Stomach (tissue), 9 donors: ENCODE results near the gene PCDH15. TPM values are rescaled to one million over a fixed set of nuclear protein-coding genes. Genes with fewer than 3 reads are reported as not detected.
A peak's percentile ranks its signal among the peaks of the same experiment; 100 is the strongest.

ENCODE experiments used
- DNase-seq, 2 donors: peaks; one replicate each; pipeline versions ENCODE4 v3.0.0 to v3.0.0-alpha.2; 2013 to 2019
- H3K27ac ChIP-seq, 5 donors: fragments of 200-600 bp in 4 of 5; sonication (generic) in 4 of 5; one replicate each; pipeline ENCODE4 v1.5.1; 2013 to 2019; ENCODE audit warnings: mild to moderate bottlenecking in 1 of 5, moderate library complexity in 1 of 5
- H3K27me3 ChIP-seq, 3 donors: fragments of 200-600 bp; sonication (generic); one replicate each; pipeline ENCODE4 v1.5.1; 2017 to 2019; ENCODE audit warnings: mixed run types in 1 of 3
- H3K36me3 ChIP-seq, 4 donors: fragments of 200-600 bp; sonication (generic); 1 replicate in 3 of 4; 2 replicates in 1 of 4; pipeline ENCODE4 v1.5.1; 2016 to 2019
- H3K4me1 ChIP-seq, 4 donors: fragments of 200-600 bp; sonication (generic); one replicate each; pipeline ENCODE4 v1.5.1; 2016 to 2019
- H3K4me3 ChIP-seq, 4 donors: fragments of 200-600 bp; sonication (generic) in 3 of 4; one replicate each; pipeline ENCODE4 v1.5.1; 2016 to 2019; ENCODE audit warnings: mild to moderate bottlenecking in 1 of 4
- H3K9me3 ChIP-seq, 4 donors: fragments of 200-600 bp; sonication (generic); one replicate each; pipeline ENCODE4 v1.5.1; 2016 to 2019
- EP300 ChIP-seq: sonication (generic); formaldehyde crosslinking; IDR thresholded peaks from one replicate; pipeline ENCODE4 v1.6.1; 2017; ENCODE audit warnings: antibody characterized with exemption
- POLR2A ChIP-seq, 4 donors: fragments of 450-650 bp; IDR thresholded peaks; one replicate each; pipeline ENCODE4 v1.6.1; 2016; ENCODE audit warnings: antibody characterized with exemption in 4 of 4, control low read depth in 2 of 4, mild to moderate bottlenecking in 1 of 4, moderate library complexity in 1 of 4
- POLR2AphosphoS5 ChIP-seq, 3 donors: sonication (generic); formaldehyde crosslinking; IDR thresholded peaks; one replicate each; pipeline ENCODE4 v1.6.1; 2016; ENCODE audit warnings: antibody characterized with exemption in 3 of 3
- WGBS, 5 donors: extraction: QIAGEN DNeasy Blood & Tissue Kit in 3 of 5; methylation state at CpG; one replicate each; pipeline versions ENCODE4 v1.1.5 to v1.1.7; 2013 to 2018; 5-methylcytosine and 5-hydroxymethylcytosine counted together
- intact Hi-C: fragments of 100-400 bp; cut with DNase I; formaldehyde crosslinking; loops from one replicate; pipeline ENCODE4 v1.15.1; 2023; ENCODE audit warnings: low total_unique reads
- polyA plus RNA-seq, 3 donors: library from polyadenylated mRNA; stranded (reverse); fragments of 200-250 nt; gene quantifications; one replicate each; pipeline ENCODE4 v1.2.3, GENCODE V29; 2013
- total RNA-seq, 5 donors: library from RNA; depleted of rRNA; stranded (reverse); fragments of >200 nt; gene quantifications; one replicate each; pipeline versions ENCODE4 v1.1.0 to v1.2.3, GENCODE V29; 2014 to 2016
- TF ChIP-seq, protein P1 (sequence below), 7 experiments: fragments of 450-650 bp in 4 of 7; fragments of 200-600 bp in 3 of 7; sonication (generic) in 3 of 7; IDR thresholded peaks; one replicate each; pipeline ENCODE4 v1.5.1; 2016 to 2019; ENCODE audit warnings: antibody characterized with exemption in 7 of 7, control low read depth in 2 of 7, mild to moderate bottlenecking in 1 of 7
- donor health status: healthy with polysubstance abuse.
- donor health status: Bipolar disorder and iron deficiency.
- donor health status: healthy.

Gene PCDH15
- total and polyA plus RNA-seq, 8 donors: 3.7 TPM; not detected in 7

DNA sequence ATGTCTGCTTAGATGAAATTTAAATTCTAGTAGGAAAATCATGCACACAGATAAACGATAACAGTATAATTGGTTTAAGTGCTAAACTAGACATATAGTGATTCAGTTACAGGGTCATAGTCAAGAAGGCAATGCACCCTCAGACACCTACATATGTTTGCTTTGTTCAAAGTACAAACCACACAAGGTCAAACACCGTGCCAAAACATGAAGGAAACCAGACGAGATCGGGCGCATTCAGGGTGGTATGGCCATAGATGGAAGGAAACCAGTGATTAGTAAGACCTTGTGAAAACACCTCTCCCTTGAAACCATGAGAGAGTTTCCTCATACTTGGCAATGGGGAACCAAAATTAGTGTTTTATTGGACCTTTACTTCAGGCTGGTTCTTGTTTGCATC is 906.9 kb downstream of the PCDH15 start:
- WGBS, 5 donors: 45 to 53% (median 51%) methylated on average over 5 of the region's 5 CpGs
- H3K4me1 ChIP-seq: no peaks in the 10 kb centered on the region
- intact Hi-C loops: no loop called here
- DNase-seq: peak in 1 of 2 donors; percentile 31
- no peaks in the 10 kb centered on the region for H3K36me3 ChIP-seq
- H3K4me3 ChIP-seq: no peak overlapping the region
- H3K27ac ChIP-seq: no peak overlapping the region
- H3K27me3 ChIP-seq: no peaks in the 10 kb centered on the region
- no peaks in the 10 kb centered on the region for H3K9me3 ChIP-seq
- TF ChIP-seq, protein P1, sequence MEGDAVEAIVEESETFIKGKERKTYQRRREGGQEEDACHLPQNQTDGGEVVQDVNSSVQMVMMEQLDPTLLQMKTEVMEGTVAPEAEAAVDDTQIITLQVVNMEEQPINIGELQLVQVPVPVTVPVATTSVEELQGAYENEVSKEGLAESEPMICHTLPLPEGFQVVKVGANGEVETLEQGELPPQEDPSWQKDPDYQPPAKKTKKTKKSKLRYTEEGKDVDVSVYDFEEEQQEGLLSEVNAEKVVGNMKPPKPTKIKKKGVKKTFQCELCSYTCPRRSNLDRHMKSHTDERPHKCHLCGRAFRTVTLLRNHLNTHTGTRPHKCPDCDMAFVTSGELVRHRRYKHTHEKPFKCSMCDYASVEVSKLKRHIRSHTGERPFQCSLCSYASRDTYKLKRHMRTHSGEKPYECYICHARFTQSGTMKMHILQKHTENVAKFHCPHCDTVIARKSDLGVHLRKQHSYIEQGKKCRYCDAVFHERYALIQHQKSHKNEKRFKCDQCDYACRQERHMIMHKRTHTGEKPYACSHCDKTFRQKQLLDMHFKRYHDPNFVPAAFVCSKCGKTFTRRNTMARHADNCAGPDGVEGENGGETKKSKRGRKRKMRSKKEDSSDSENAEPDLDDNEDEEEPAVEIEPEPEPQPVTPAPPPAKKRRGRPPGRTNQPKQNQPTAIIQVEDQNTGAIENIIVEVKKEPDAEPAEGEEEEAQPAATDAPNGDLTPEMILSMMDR (IDR thresholded peaks at IDR 0.05): no peak
- TF ChIP-seq EP300: no peak
- TF ChIP-seq POLR2AphosphoS5 (IDR thresholded peaks at IDR 0.05): no peak
- no peak for TF ChIP-seq POLR2A (IDR thresholded peaks at IDR 0.05)

DNA sequence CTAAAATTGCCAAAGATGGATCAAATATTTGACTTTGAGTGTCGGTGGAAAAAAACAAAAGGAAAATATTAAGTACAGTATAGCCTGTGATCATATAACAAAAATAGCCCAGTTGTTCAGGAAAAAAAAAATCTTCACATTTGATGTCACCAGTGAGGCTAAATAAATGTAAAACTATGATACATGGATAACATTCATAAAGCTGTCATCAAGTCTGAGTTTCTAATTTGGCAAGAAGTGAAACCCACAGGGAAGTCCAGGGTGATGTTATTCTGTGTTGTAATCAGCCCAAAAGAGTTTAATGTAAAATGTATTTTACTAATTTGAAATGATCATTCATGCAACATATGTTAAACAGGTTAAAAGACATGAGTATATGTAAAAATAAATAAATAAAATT is 908.0 kb downstream of the PCDH15 start:
- Histone ChIP-seq H3K27me3 (no peaks in the 10 kb centered on the region), H3K4me3 (no peak overlapping the region), H3K27ac (no peak overlapping the region), H3K4me1 (no peaks in the 10 kb centered on the region), H3K9me3 (no peaks in the 10 kb centered on the region), H3K36me3 (no peaks in the 10 kb centered on the region)
- no peak for DNase-seq
- TF ChIP-seq EP300 (no peak), POLR2A (IDR thresholded peaks at IDR 0.05) (no peak), POLR2AphosphoS5 (IDR thresholded peaks at IDR 0.05) (no peak)
- TF ChIP-seq, protein P1 (IDR thresholded peaks at IDR 0.05): no peak
- 81 to 98% (median 92%) methylated on average over 1 of the region's 1 CpG for WGBS, 5 donors
- intact Hi-C loops: no loop called here

GRCh38 chr10:53886325-53887300 is 914.4 kb downstream of the PCDH15 start:
- no peaks in the 10 kb centered on the region for H3K27me3 ChIP-seq
- no peaks in the 10 kb centered on the region for H3K9me3 ChIP-seq
- no peak overlapping the region for H3K4me3 ChIP-seq
- peak in 1 of 2 donors; percentile 45 for DNase-seq
- H3K27ac ChIP-seq: no peak overlapping the region
- no peak for TF ChIP-seq POLR2AphosphoS5 (IDR thresholded peaks at IDR 0.05)
- 28 to 41% (median 34%) methylated on average over 9 of the region's 9 CpGs for WGBS, 5 donors
- intact Hi-C loops: no loop called here
- no peaks in the 10 kb centered on the region for H3K36me3 ChIP-seq
- H3K4me1 ChIP-seq: no peaks in the 10 kb centered on the region

DNA sequence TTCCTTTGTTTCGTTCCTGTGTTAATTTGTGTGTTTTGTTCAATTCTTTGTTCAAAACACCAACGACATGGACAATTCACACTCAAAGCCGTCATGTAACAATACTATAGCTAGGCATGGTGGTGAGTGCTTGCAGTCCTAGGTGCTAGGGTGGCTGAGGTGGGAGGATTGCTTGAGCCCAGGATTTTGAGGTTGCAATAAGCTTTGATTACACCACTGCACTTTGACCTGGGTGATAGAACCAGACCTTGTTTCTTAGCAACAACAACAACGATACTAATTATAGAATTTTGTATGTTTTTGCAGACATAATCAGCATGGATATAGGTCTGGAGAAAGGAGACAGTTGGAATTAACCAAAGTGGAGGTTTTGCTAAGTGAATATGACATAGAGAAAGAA is 936.2 kb downstream of the PCDH15 start:
- Histone ChIP-seq H3K4me3 (no peak overlapping the region), H3K27me3 (no peaks in the 10 kb centered on the region), H3K9me3 (no peaks in the 10 kb centered on the region), H3K4me1 (no peaks in the 10 kb centered on the region), H3K36me3 (no peaks in the 10 kb centered on the region), H3K27ac (no peak overlapping the region)
- intact Hi-C loops: no loop called here
- DNase-seq: no peak
- TF ChIP-seq EP300 (no peak), POLR2AphosphoS5 (IDR thresholded peaks at IDR 0.05) (no peak), POLR2A (IDR thresholded peaks at IDR 0.05) (no peak)
- TF ChIP-seq, protein P1 (IDR thresholded peaks at IDR 0.05): no peak
- 76 to 88% (median 84%) methylated on average over 4 of the region's 4 CpGs for WGBS, 5 donors
